H1 (cell line): ENCODE measurements around the gene LCT. TPM values are rescaled to one million over a fixed set of nuclear protein-coding genes. Genes with fewer than 3 reads are reported as not detected.

Experiments used
- CTCF ChIA-PET: fragments of 300-600 bp; sonication (Branson Sonifier 250); formaldehyde crosslinking; loops from one replicate; lab custom pipeline; 2021; ENCODE audit not compliant: partially characterized antibody; lab: Charles Lee
- POLR2A ChIA-PET: fragments of 300-600 bp; sonication (Branson Sonifier 250); formaldehyde crosslinking; loops from one replicate; lab custom pipeline; 2021; ENCODE audit warnings: inconsistent platforms; ENCODE audit not compliant: partially characterized antibody; lab: Charles Lee
- DNase-seq, 2 experiments: peaks; one replicate each; pipeline versions ENCODE4 v3.0.0 to v3.0.0-alpha.2; 2010 to 2022; ENCODE audit warnings: low spot score in 2 of 2, low read depth in 1 of 2, mixed read lengths in 1 of 2
- FAIRE-seq: peaks from 2 replicates; lab custom pipeline; 2011; peaks lifted over from hg19 to GRCh38; lab: Jason Lieb, UNC
- H2AFZ ChIP-seq: 2 replicates; pipeline ENCODE4 v1.8.1; 2012; ENCODE audit warnings: low read length, inconsistent platforms
- H2AK5ac ChIP-seq: 2 replicates; pipeline ENCODE4 v1.6.1; 2013; ENCODE audit warnings: low read depth, low read length
- H2BK120ac ChIP-seq: replicated peaks from 2 replicates; pipeline ENCODE3; 2013; ENCODE audit warnings: low read depth, low read length, inconsistent platforms
- H2BK12ac ChIP-seq: 2 replicates; pipeline ENCODE4 v1.6.1; 2013; ENCODE audit warnings: low read depth, low read length
- H2BK15ac ChIP-seq: 2 replicates; pipeline ENCODE4 v1.6.1; 2013; ENCODE audit warnings: low read length
- H2BK20ac ChIP-seq: 2 replicates; pipeline ENCODE4 v1.6.1; 2013; ENCODE audit warnings: low read length
- H2BK5ac ChIP-seq: 2 replicates; pipeline ENCODE4 v1.6.1; 2013; ENCODE audit warnings: low read depth, low read length
- H3K14ac ChIP-seq: 2 replicates; pipeline ENCODE4 v1.6.1; 2013; ENCODE audit warnings: inconsistent platforms; ENCODE audit not compliant: insufficient read length
- H3K18ac ChIP-seq: 2 replicates; pipeline ENCODE4 v1.6.1; 2013; ENCODE audit warnings: low read length; ENCODE audit errors: extremely low read depth
- H3K23ac ChIP-seq: 2 replicates; pipeline ENCODE4 v1.6.1; 2013; ENCODE audit warnings: inconsistent platforms; ENCODE audit not compliant: insufficient read length
- H3K23me2 ChIP-seq: 2 replicates; pipeline ENCODE4 v1.6.1; 2013; ENCODE audit warnings: low read depth, low read length
- H3K27ac ChIP-seq: 2 replicates; pipeline ENCODE4 v1.6.1; 2011; ENCODE audit warnings: low read depth, low read length, inconsistent platforms
- H3K27me3 ChIP-seq, 4 experiments: replicated peaks in 1 of 4; 1 replicate in 1 of 4; 2 replicates in 3 of 4; pipeline versions ENCODE4 v1.6.1 to v1.8.1; 2011 to 2013; ENCODE audit warnings: low read length in 3 of 4, mild to moderate bottlenecking in 3 of 4, inconsistent platforms in 2 of 4, mixed read lengths in 2 of 4, moderate library complexity in 1 of 4; ENCODE audit not compliant: control insufficient read depth in 3 of 4, insufficient read depth in 3 of 4; ENCODE audit errors: extremely low read depth in 1 of 4
- H3K36me3 ChIP-seq, 4 experiments: 2 replicates each; pipeline versions ENCODE4 v1.6.1 to v1.8.1; 2011 to 2013; ENCODE audit warnings: mild to moderate bottlenecking in 4 of 4, low read length in 3 of 4, moderate library complexity in 2 of 4, control low read depth in 1 of 4, inconsistent platforms in 1 of 4; ENCODE audit not compliant: insufficient read depth in 4 of 4, control insufficient read depth in 2 of 4
- H3K4ac ChIP-seq: replicated peaks from 2 replicates; pipeline ENCODE3; 2013; ENCODE audit warnings: low read length, low read depth, mixed read lengths, inconsistent platforms; ENCODE audit not compliant: insufficient read length
- H3K4me1 ChIP-seq, 4 experiments: replicated peaks in 1 of 4; 1 replicate in 1 of 4; 2 replicates in 3 of 4; pipeline versions ENCODE4 v1.6.1 to v1.8.1; 2011 to 2013; ENCODE audit warnings: low read length in 3 of 4, inconsistent platforms in 2 of 4, mixed read lengths in 1 of 4; ENCODE audit not compliant: insufficient read depth in 4 of 4, control insufficient read depth in 3 of 4
- H3K4me2 ChIP-seq, 2 experiments: 2 replicates each; pipeline versions ENCODE4 v1.6.1 to v1.8.1; 2011 to 2013; ENCODE audit warnings: low read depth in 2 of 2, low read length in 2 of 2, control low read depth in 1 of 2, inconsistent platforms in 1 of 2, mild to moderate bottlenecking in 1 of 2; ENCODE audit not compliant: insufficient read depth in 1 of 2
- H3K4me3 ChIP-seq, 4 experiments: fragments of 200-600, 300-600 bp in 1 of 4; sonication (generic), shearing (Covaris generic), sonication (Bioruptor Twin) in 1 of 4; 2 replicates each; pipeline versions ENCODE4 v1.5.1 to v1.8.1; 2011 to 2016; ENCODE audit warnings: low read length in 4 of 4, low read depth in 3 of 4, control low read depth in 2 of 4, inconsistent platforms in 2 of 4, mild to moderate bottlenecking in 2 of 4, mixed read lengths in 1 of 4, moderate library complexity in 1 of 4; ENCODE audit not compliant: insufficient read depth in 2 of 4; ENCODE audit errors: extremely low read depth in 1 of 4
- H3K56ac ChIP-seq: replicated peaks from 2 replicates; pipeline ENCODE3; 2013; ENCODE audit warnings: low read depth, mild to moderate bottlenecking, mixed read lengths, low read length, inconsistent platforms; ENCODE audit not compliant: insufficient read length
- H3K79me1 ChIP-seq: 2 replicates; pipeline ENCODE4 v1.6.1; 2013; ENCODE audit warnings: low read depth, low read length, control low read depth
- H3K79me2 ChIP-seq, 2 experiments: 2 replicates each; pipeline versions ENCODE4 v1.6.1 to v1.8.1; 2012 to 2013; ENCODE audit warnings: low read length in 2 of 2, mild to moderate bottlenecking in 2 of 2, inconsistent platforms in 1 of 2; ENCODE audit not compliant: insufficient read depth in 2 of 2, control insufficient read depth in 1 of 2
- H3K9ac ChIP-seq, 4 experiments: replicated peaks in 1 of 4; 1 replicate in 1 of 4; 2 replicates in 3 of 4; pipeline versions ENCODE4 v1.6.1 to v1.8.1; 2011 to 2013; ENCODE audit warnings: low read depth in 3 of 4, low read length in 3 of 4, control low read depth in 2 of 4, mild to moderate bottlenecking in 2 of 4, moderate library complexity in 2 of 4, inconsistent platforms in 1 of 4; ENCODE audit errors: extremely low read depth in 1 of 4
- H3K9me3 ChIP-seq, 2 experiments: 2 replicates each; pipeline versions ENCODE4 v1.6.1 to v1.8.1; 2012 to 2013; ENCODE audit warnings: mild to moderate bottlenecking in 2 of 2, moderate library complexity in 2 of 2, control low read depth in 1 of 2, inconsistent platforms in 1 of 2, low read depth in 1 of 2, low read length in 1 of 2, mixed read lengths in 1 of 2; ENCODE audit not compliant: insufficient read depth in 2 of 2
- H4K20me1 ChIP-seq, 2 experiments: replicated peaks in 1 of 2; 2 replicates each; pipeline versions ENCODE3 to v1.8.1; 2011 to 2013; ENCODE audit warnings: inconsistent platforms in 2 of 2, low read length in 2 of 2, mild to moderate bottlenecking in 1 of 2; ENCODE audit not compliant: insufficient read depth in 2 of 2, control insufficient read depth in 1 of 2
- H4K5ac ChIP-seq: 2 replicates; pipeline ENCODE4 v1.6.1; 2013; ENCODE audit warnings: low read length, low read depth, mixed read lengths, inconsistent platforms; ENCODE audit not compliant: insufficient read length
- H4K8ac ChIP-seq: 2 replicates; pipeline ENCODE4 v1.8.0; 2013; ENCODE audit warnings: mild to moderate bottlenecking, moderate library complexity, low read length, inconsistent platforms; ENCODE audit not compliant: insufficient read depth; ENCODE audit errors: extremely low read depth
- H4K91ac ChIP-seq: replicated peaks from 2 replicates; pipeline ENCODE3; 2013; ENCODE audit warnings: low read length, mixed read lengths, inconsistent platforms; ENCODE audit not compliant: insufficient read length
- MAFK ChIP-seq: IDR thresholded peaks from 2 replicates; pipeline ENCODE4 v1.6.1; 2012; ENCODE audit warnings: low read depth, mild to moderate bottlenecking, improper control_type of control experiment, low read length
- SAP30 ChIP-seq: fragments of 300-600 bp; sonication (generic); IDR thresholded peaks from 2 replicates; pipeline ENCODE4 v1.7.1; 2012; ENCODE audit warnings: low read length, moderate library complexity, mild to moderate bottlenecking, inconsistent platforms; ENCODE audit not compliant: insufficient read depth, insufficient replicate concordance
- WGBS, 2 experiments: shearing (Covaris generic) in 1 of 2; methylation state at CpG; one replicate each; pipeline versions ENCODE4 v1.1.6 to v1.1.7; 2013 to 2015; ENCODE audit warnings: low lambda C conversion rate in 2 of 2, mixed read lengths in 2 of 2, inconsistent platforms in 1 of 2, low coverage in 1 of 2, missing lambda C conversion rate in 1 of 2; ENCODE audit not compliant: insufficient replicate concordance in 2 of 2, insufficient coverage in 1 of 2, insufficient read length in 1 of 2; ENCODE audit errors: extremely low coverage in 1 of 2, missing lambda C conversion rate in 1 of 2; 5-methylcytosine and 5-hydroxymethylcytosine counted together
- polyA plus RNA-seq, 7 experiments: library from polyadenylated mRNA; depleted of rRNA in 3 of 7; stranded (reverse) in 5 of 7; unstranded in 2 of 7; fragments of >200 nt in 5 of 7; fragments of 200-250 nt in 2 of 7; gene quantifications; 1 replicate in 5 of 7; 2 replicates in 1 of 7; 4 replicates in 1 of 7; pipeline versions ENCODE4 v1.2.1 to v1.2.3, GENCODE V29; 2011 to 2013; ENCODE audit warnings: missing spikeins in 2 of 7, mixed read lengths in 2 of 7
- total RNA-seq: library from RNA; stranded (reverse); fragmentation: NEBNext Ultra II Directional; extraction: Animal tissue kit (Norgen Biotek cat#: 25700); gene quantifications from 2 replicates; pipeline ENCODE4 v1.2.1, GENCODE V29; 2021

The LCT gene
- total and polyA plus RNA-seq, 2 of the 8 experiments (the other 6 are each of a cell fraction or from before 2014, with no cell fraction given): 0.06 TPM; not detected in 1

- Histone ChIP-seq H4K8ac (no peak overlapping the region), H2AFZ (no peak overlapping the region), H3K4me1 (no peaks in the 10 kb centered on the region), H3K4ac (no peak overlapping the region), H2BK120ac (no peak overlapping the region), H3K4me2 (no peak overlapping the region), H3K9me3 (no peaks in the 10 kb centered on the region), H2BK15ac (no peak overlapping the region), H2BK5ac (no peak overlapping the region), H3K79me1 (no peaks in the 10 kb centered on the region), H3K36me3 (peaks cover 26 to 87% (median 56%) of the 10 kb centered on the region in 4 experiments), H4K20me1 (peaks cover 0 to 4% of the 10 kb centered on the region in 2 experiments), H3K56ac (no peak overlapping the region), H3K27ac (no peak overlapping the region), H2BK20ac (no peak overlapping the region), H2AK5ac (no peak overlapping the region), H3K79me2 (no peaks in the 10 kb centered on the region), H3K23ac (no peak overlapping the region), H4K5ac (no peak overlapping the region), H3K27me3 (peaks cover 0 to 1% (median 0%) of the 10 kb centered on the region in 4 experiments; a peak in 1 of 7 replicates), H3K9ac (no peak overlapping the region), H3K23me2 (no peaks in the 10 kb centered on the region), H3K18ac (no peak overlapping the region), H3K4me3 (no peak overlapping the region), H3K14ac (no peak overlapping the region), H2BK12ac (no peak overlapping the region), H4K91ac (no peak overlapping the region)
- DNase-seq (no peak), FAIRE-seq (no peak)
- 95% methylated on average over 6 of the region's 6 CpGs; no CpG with 5 or more reads in 1 of the 2 experiments for WGBS, 2 experiments
- ChIA-PET POLR2A (interaction anchor here (0.9 to 1.8 kb wide), 5 partner anchors 8 to 22 kb away, joined by 3 to 4 read pairs (median 4); no protein-coding TSS in a partner anchor), CTCF (interaction anchor here (1.2 kb wide), 2 partner anchors 24 to 78 kb away, joined by 3 to 4 read pairs; no protein-coding TSS in a partner anchor)
- TF ChIP-seq SAP30 (no peak), MAFK (no peak)
These were observed 26.2 kb upstream of the LCT start for GRCh38 chr2:135863233-135863632.
